PC-9 (cell line): ENCODE results near the gene MAB21L3.

Source experiments
- EZH2 ChIP-seq: fragments of 200-600 bp; sonication (generic); IDR thresholded peaks from 2 replicates; pipeline ENCODE4 v1.8.0; 2017; ENCODE audit warnings: antibody characterized with exemption, low read depth
- TF ChIP-seq, protein P1 (sequence below): fragments of 200-600 bp; sonication (generic); conservative IDR thresholded peaks from 2 replicates; pipeline ENCODE4 v1.6.1; 2017; ENCODE audit warnings: mixed run types, antibody characterized with exemption, mild to moderate bottlenecking, moderate library complexity

DNA sequence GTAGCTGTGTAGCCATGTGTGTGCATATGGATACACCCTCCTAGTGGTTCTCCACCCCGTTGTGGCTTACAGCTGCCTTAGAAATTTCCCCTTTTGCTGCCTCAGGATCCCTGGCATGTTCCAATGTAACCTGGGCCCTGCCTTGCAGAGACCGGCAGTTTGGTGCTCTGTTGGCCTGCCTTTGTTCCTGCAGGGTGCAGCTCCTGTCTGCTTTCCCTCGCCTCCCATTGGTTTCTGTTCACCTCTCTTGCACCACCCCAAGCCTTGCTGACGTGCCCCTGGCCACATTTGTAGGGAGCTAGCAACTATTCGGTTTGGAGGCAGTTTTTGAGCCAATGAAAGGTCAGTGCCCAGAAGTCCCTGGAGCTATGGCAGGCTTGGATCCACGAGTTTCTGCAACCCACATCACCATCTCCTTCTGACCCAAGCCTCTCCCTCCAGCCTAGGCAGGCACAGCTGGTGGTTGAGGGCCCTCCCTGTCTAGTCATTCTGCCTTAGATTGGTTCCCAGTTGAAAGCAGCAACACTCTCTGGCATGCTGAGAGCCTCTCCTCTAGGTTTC is 54.9 kb downstream of the MAB21L3 start:
- TF ChIP-seq, protein P1, sequence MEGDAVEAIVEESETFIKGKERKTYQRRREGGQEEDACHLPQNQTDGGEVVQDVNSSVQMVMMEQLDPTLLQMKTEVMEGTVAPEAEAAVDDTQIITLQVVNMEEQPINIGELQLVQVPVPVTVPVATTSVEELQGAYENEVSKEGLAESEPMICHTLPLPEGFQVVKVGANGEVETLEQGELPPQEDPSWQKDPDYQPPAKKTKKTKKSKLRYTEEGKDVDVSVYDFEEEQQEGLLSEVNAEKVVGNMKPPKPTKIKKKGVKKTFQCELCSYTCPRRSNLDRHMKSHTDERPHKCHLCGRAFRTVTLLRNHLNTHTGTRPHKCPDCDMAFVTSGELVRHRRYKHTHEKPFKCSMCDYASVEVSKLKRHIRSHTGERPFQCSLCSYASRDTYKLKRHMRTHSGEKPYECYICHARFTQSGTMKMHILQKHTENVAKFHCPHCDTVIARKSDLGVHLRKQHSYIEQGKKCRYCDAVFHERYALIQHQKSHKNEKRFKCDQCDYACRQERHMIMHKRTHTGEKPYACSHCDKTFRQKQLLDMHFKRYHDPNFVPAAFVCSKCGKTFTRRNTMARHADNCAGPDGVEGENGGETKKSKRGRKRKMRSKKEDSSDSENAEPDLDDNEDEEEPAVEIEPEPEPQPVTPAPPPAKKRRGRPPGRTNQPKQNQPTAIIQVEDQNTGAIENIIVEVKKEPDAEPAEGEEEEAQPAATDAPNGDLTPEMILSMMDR = no peak
- no peak for TF ChIP-seq EZH2
